ENCODE data around the gene PTPRN2.
"Not testable (repeated sequence)": the region's sequence is repeated elsewhere in the genome, so short reads cannot be mapped to it uniquely, and the experiment has no call there.

The PTPRN2 gene

DNA sequence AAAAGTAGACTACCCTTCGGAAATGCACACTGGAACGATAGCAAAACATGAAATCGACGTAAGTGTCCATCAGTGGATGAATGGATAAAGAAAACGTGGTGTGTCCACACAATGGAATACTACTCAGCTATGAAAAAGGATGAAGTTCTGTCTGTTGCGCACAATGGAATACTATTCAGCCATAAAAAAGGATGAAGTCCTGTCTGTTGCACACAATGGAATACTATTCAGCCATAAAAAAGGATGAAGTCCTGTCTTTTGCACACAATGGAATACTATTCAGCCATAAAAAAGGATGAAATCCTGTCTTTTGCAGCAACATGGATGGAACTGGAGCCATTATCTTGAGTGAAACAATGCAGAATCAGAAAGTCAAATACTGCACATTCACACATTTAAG lies 591.8 kb downstream of the PTPRN2 start:
- no peak for DNase-seq

GRCh38 chr7:157994319-157994718 lies 593.3 kb downstream of the PTPRN2 start:
- no peak for DNase-seq

- DNase-seq, result no peak
Measured at GRCh38 chr7:157993406-157994105, 594.1 kb downstream of the PTPRN2 start.

GRCh38 chr7:157992511-157993160 lies 595.0 kb downstream of the PTPRN2 start:
- DNase-seq, result no peak

- no peak for DNase-seq
Measured at GRCh38 chr7:157991761-157992160, 595.9 kb downstream of the PTPRN2 start.

GRCh38 chr7:157991351-157991750 lies 596.3 kb downstream of the PTPRN2 start:
- DNase-seq, result no peak

- DNase-seq, result no peak
Measured at GRCh38 chr7:157990881-157991250, 596.8 kb downstream of the PTPRN2 start.

GRCh38 chr7:157990226-157990880 lies 597.3 kb downstream of the PTPRN2 start:
- no peak for DNase-seq

DNA sequence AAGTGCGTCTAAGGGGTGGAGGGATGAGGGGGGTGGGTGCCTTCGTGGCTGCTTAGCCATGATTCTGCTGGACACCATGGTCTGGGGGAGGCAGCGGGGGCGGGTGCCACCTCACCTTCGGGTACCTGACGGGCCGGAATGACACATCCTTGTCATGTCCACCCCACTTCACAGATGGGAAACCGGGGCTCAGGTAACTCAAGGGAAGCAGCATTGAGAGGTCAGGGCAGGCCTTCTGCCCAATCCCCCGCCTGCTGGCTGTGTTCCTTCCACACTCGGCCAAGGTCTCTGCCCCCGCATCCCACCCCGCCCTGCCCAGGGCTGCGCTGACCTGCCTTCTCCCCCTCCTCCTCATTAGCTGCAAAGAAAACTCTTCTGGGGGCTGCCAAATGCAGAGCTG lies 598.0 kb downstream of the PTPRN2 start:
- no peak for DNase-seq

DNA sequence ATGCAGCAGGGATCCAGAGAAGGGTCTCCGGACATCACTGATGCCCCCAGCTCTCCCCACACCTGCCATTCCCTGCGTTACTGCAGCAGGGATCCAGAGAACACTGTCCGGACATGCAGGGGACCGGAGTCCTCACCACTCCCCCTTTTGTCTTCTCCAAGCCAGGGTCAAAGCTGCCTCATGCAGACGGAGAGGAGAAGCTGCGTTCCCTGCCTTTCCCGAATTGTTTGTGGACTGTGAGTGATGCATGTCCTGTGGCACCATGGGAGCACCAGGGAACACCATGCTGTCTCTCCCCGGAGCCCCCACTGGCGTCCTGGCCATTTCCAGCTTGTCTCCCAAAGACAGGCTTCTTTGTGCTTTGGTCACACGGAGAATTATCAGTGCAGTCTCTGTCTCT lies 599.7 kb downstream of the PTPRN2 start:
- DNase-seq, result no peak

- no peak for DNase-seq
Measured at GRCh38 chr7:157986051-157986450, 601.6 kb downstream of the PTPRN2 start.

- DNase-seq, result no peak
Measured at GRCh38 chr7:157985636-157986035, 602.0 kb downstream of the PTPRN2 start.

GRCh38 chr7:157984423-157985163 lies 603.0 kb downstream of the PTPRN2 start:
- no peak for DNase-seq

DNA sequence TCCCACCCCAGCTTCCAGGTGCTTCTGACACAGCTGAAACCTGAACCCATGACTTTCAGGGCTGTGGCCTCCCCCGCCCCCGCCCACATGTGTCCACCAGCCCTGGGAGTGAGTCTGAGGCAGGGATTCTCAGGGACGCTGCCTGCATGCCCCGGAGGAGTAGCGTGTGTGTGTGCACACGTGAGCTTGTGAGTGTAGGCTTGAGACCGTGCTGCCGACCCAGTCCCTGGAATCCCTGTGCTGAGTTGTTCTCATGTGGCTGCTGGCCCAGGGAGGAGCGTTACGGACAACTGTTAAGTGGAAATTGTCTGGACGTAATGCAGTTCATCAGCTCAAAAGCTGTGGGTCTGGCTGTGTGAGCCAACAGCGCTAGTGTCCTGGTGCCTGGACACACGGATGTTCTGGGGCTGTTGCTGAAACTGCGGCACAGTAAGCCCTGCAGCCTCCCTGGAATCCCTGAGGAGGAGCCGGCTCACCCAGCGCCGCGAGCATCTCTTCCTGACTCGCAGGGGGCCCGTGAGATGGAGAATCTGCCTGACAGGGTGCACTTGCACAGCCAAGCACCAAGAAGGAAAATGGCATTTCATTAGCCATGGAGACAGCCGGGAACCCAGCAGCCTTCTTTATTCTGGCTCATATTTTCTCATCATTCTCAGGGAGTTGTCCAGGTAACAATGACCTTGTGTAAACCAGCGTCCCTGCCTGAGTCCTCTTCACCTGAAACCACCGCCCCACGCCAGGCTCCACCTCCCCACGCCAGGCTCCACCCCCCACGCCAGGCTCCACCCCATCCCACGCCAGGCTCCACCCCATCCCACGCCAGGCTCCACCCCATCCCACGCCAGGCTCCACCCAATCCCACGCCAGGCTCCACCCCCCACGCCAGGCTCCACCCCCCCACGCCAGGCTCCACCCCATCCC lies 603.9 kb downstream of the PTPRN2 start:
- no peak for DNase-seq

GRCh38 chr7:157981778-157982177 lies 605.8 kb downstream of the PTPRN2 start:
- DNase-seq, result no peak

GRCh38 chr7:157980774-157981173 lies 606.8 kb downstream of the PTPRN2 start:
- no peak for DNase-seq

GRCh38 chr7:157980341-157980731 lies 607.3 kb downstream of the PTPRN2 start:
- not testable (repeated sequence) for DNase-seq

DNA sequence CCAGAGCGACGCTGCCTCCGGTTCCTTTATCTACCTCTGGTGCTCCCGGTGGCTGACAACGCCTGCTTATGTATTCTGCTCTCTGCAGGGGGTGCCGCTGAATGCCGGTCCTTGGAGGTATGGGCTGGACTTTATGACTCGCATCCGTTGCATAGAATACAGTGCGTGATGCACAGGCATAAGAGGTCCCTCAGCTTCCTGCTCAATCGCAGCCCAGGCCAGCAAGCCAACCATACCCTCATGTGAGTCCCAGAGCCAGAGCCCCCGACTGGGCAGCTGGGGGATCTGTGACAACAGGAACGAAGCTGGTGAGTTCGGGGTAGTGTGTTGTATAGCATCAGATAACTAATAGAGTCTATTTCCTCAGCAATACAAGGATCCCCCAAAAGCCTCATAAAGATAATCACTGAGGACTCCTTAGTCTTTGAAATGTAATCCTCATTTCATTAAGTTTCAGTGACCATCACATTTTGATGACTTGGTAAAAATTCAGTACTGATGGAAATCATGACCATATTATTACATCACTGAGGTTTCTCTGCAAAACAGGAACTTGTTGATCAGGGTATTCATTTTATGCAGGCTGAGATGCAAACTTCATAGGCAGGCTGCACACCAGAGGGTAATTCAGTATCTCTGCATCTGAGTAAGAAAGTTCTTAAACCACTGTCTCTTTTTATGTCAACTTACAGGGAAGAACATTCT lies 607.8 kb downstream of the PTPRN2 start:
- no peak for DNase-seq

DNA sequence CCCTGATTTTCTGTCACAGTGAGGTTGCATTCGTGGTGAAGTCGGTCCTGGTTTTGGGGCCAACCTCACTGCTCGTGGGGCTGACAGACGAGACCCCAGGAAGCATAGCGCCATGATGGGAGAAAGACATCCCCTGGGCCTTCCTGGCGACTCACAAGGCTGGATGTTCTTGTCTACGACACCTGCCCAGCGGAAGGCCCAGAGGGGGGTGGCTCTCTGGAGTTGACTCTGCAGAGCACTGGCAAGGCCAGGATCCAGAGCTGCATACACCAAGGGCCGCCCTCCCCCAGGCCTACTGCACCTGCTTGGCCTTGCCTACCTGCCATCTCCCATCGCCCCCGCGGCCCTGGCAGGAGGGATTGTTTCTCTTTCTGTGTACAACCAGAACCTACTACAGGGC lies 608.9 kb downstream of the PTPRN2 start:
- DNase-seq, result no peak

DNA sequence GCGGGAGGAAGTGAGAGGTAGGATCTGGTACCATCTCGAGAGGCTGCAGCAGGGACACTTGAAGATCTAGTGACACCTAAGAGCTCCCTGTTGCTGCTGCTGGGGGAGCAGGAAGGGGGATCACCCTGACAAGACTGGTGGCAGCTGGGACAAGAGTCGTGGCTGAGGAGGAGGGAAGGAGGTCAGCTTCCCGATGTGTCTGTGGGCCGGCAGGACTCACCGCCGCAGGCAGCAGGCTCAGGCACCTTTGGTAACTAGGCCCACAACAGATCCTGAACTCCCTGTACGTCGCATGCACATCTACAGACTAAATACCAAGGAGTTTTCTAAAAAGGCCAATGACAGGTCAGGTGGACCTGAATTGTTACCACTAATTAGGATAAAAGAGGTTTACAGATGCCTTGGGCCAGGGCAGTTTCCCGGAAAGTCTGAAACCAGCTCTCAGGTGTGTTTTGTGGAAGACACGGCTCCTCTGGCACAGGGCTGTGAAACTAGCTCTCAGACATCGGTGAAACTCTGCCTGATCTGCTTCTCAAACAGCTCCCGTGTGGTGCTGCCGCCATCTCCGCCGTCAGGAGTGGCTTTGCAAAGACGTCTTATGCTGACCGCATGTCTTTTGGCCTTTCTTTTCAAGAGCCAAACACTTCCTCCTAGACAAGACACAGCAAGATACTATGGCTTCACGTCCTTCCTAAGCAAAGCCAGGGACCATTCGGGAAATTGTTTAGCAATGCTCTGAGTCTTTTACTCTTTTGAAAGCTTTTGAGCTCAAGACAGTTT lies 609.7 kb downstream of the PTPRN2 start:
- no peak for DNase-seq

DNA sequence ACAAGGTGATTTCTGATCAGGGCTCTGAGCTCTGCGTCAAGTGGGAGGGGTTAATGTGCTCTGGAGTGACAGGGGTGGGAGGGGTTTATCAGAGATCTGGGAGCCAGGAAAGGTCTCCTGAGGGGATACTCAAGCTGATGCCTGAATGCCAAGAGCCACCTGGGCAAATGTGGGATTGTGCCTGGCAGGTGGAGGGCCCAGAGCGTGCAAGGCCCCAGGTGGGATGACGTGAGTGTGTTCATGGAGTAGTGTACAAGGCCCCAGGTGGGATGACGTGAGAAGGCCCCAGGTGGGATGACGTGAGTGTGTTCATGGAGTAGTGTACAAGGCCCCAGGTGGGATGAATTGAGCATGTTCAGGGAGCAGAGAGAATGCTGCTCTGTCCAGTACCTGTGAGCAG lies 610.3 kb downstream of the PTPRN2 start:
- DNase-seq, result no peak

All from activated CD4-positive, CD25-positive, alpha-beta regulatory T cell (primary cell).